ENCODE measurements around the gene CFAP299.

DNA sequence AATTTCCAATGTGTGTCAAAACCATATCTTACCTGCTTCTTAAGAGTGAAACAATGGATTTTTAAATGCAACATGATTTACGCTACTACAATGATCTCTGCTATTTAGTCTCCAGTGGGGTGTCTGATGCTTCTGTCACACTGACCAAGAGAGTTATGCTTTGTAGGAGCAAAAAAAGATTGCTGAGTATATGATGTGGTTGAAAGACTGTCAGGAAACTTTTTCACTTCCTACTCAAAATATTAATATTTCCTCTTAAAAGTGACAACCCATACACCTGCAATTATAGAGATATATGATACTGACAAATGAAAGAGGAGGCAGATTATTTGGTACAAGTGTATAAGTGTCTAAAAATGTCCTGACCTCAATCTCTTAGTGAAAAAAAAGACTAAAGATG lies 589.8 kb downstream of the CFAP299 start:
- no peak for TF ChIP-seq SUZ12 (IDR thresholded peaks at IDR 0.05; ENCODE audit: extremely low read depth, insufficient read depth, insufficient read length)
- no peak for TF ChIP-seq ZNF274 (IDR thresholded peaks at IDR 0.05; ENCODE audit: low read depth, low read length)
- no peak for TF ChIP-seq YY1 (IDR thresholded peaks at IDR 0.05; ENCODE audit: insufficient read depth, insufficient read length)
